Activated CD4-positive, alpha-beta T cell treated with anti-CD3 and anti-CD28 coated beads, Interleukin-2, amount 10 ng/mL, durations not matched to agents 24 days and 14 days (primary cell): Measurements from ENCODE around the gene ZNF433. TPM values are rescaled to one million over a fixed set of nuclear protein-coding genes. Genes with fewer than 3 reads are reported as not detected.
"Not testable (repeated sequence)": the region's sequence is repeated elsewhere in the genome, so short reads cannot be mapped to it uniquely, and the experiment has no call there.

Experiments
- DNase-seq: peaks from one replicate; pipeline ENCODE4 v3.0.0; 2022
- H3K27ac Mint-ChIP-seq: one replicate; pipeline ENCODE4 v1.8.0; 2022; ENCODE audit warnings: mild to moderate bottlenecking, mixed read lengths
- H3K27me3 Mint-ChIP-seq: one replicate; pipeline ENCODE4 v1.8.0; 2022; ENCODE audit warnings: mixed read lengths
- H3K36me3 Mint-ChIP-seq: one replicate; pipeline ENCODE4 v1.8.0; 2022; ENCODE audit warnings: low read depth, mild to moderate bottlenecking, mixed read lengths
- H3K4me1 Mint-ChIP-seq: one replicate; pipeline ENCODE4 v1.8.0; 2021; ENCODE audit warnings: mixed read lengths
- H3K4me3 Mint-ChIP-seq: one replicate; pipeline ENCODE4 v1.8.0; 2022; ENCODE audit warnings: mild to moderate bottlenecking, moderate library complexity, mixed read lengths
- H3K9me3 Mint-ChIP-seq: one replicate; pipeline ENCODE4 v1.8.0; 2021; ENCODE audit warnings: mixed read lengths
- intact Hi-C: fragments of 100-400 bp; cut with micrococcal nuclease; formaldehyde crosslinking; loops from one replicate; pipeline ENCODE4 v1.15.1; 2023
- total RNA-seq: library from RNA; stranded (reverse); gene quantifications from 2 replicates; pipeline ENCODE4 v1.2.3, GENCODE V29; 2022

The ZNF433 gene
- total RNA-seq, 1 donor from 2014 or later: 0.14 TPM

DNA sequence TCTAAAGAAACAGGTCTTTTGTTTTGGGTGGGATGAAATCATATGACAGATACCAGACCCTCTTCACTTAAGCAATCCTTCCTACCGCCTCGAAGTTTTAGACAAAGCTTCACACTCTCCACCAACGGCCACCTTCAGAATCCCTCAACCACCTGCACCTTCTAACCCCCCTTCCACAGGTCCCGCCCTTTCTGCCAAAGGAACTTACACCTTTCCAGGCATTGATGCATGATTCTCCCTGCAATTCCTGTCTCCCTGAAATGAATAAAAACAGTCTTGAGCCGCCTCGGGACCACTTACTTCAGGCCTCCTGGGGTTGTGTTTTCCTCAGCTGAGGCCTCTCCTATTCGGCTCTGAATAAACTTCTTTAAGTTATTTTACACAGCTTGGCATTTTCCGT lies 859 bp downstream of the ZNF433 start:
- no peak overlapping the region for H3K27ac Mint-ChIP-seq
- DNase-seq: no peak
- intact Hi-C loops: no loop called here
- H3K36me3 Mint-ChIP-seq: peaks cover 3% of the 10 kb centered on the region
- no peaks in the 10 kb centered on the region for H3K4me1 Mint-ChIP-seq
- no peak overlapping the region for H3K4me3 Mint-ChIP-seq
- H3K27me3 Mint-ChIP-seq: no peaks in the 10 kb centered on the region
- H3K9me3 Mint-ChIP-seq: peaks cover 18% of the 10 kb centered on the region

DNA sequence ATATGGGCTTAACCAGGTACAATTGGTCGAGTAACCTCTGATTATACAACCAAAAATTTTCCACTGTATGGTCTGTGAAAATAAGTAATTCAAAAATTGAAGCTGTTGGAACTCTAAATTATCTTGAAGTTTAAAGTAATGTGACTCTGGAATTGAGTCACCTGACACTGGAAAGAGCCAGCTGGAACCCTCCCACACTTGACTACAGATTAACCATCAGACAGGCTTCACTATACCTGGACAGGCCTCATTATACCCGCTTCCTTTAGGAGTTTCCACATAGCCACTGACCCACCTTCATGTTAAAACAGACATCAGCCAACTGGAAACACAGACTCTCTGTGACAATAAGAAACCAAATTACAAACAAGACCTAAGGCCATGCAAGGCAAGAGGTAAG lies 1.3 kb downstream of the ZNF433 start:
- H3K4me3 Mint-ChIP-seq: no peak overlapping the region
- intact Hi-C loops: no loop called here

DNA sequence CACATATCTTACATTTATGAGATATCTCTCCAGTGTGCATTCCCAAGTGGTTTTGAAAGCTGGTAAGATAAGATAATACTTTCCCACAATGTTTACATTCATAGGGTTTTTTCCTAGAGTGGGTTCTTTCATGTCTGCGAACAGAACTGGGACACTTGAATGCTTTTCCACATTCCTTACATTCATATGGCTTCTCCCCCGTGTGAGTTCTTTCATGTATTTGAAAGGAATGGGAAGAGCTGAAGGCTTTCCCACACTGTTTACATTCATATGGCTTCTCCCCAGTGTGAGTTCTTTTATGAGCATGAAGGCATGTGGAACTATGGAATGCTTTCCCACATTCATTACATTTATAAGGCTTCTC lies 19.7 kb downstream of the ZNF433 start:
- peaks cover 27% of the 10 kb centered on the region for H3K9me3 Mint-ChIP-seq
- intact Hi-C loops: no loop called here
- no peaks in the 10 kb centered on the region for H3K4me1 Mint-ChIP-seq
- H3K27me3 Mint-ChIP-seq: no peaks in the 10 kb centered on the region
- peaks cover 56% of the 10 kb centered on the region for H3K36me3 Mint-ChIP-seq
- no peak for DNase-seq
- H3K27ac Mint-ChIP-seq: no peak overlapping the region
- no peak overlapping the region for H3K4me3 Mint-ChIP-seq

More for the DNA sequence above, 1.3 kb downstream of the ZNF433 start:
- H3K27ac Mint-ChIP-seq: no peak overlapping the region
- H3K36me3 Mint-ChIP-seq: peaks cover 3% of the 10 kb centered on the region
- no peaks in the 10 kb centered on the region for H3K4me1 Mint-ChIP-seq
- peaks cover 18% of the 10 kb centered on the region for H3K9me3 Mint-ChIP-seq
- no peak for DNase-seq
- H3K27me3 Mint-ChIP-seq: no peaks in the 10 kb centered on the region

DNA sequence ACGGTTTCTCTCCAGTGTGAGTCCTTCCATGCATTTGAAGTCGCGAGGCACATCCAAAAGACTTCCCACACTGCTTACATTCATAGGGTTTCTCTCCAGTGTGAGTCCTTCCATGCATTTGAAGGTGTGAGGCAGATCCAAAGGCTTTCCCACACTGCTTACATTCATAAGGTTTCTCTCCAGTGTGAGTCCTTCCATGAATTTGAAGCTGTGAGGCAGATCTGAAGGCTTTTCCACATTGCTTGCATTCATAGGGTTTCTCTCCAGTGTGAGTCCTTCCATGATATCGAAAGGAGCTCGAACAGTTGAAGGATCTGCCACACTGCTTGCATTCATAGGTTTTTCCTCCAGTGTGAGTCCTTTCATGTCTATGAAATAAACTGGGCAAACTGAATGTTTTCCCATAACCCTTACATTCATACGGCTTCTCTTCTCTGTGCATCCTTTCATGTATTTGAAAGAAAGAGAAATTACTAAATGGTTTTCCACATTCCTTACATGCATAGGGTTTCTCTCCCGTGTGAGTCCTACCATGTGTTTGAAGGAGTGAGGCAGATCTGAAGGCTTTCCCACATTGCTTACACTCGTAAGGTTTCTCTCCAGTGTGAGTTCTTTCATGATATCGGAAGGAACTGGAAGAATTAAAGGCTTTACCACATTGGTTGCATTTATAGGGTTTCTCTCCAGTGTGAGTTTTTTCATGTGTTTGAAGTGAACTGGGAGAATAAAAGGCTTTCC lies 20.3 kb downstream of the ZNF433 start:
- H3K9me3 Mint-ChIP-seq: peaks cover 27% of the 10 kb centered on the region
- intact Hi-C loops: no loop called here
- no peak for DNase-seq
- H3K4me3 Mint-ChIP-seq: no peak overlapping the region
- no peaks in the 10 kb centered on the region for H3K27me3 Mint-ChIP-seq
- H3K36me3 Mint-ChIP-seq: peaks cover 61% of the 10 kb centered on the region
- no peaks in the 10 kb centered on the region for H3K4me1 Mint-ChIP-seq
- no peak overlapping the region for H3K27ac Mint-ChIP-seq

DNA sequence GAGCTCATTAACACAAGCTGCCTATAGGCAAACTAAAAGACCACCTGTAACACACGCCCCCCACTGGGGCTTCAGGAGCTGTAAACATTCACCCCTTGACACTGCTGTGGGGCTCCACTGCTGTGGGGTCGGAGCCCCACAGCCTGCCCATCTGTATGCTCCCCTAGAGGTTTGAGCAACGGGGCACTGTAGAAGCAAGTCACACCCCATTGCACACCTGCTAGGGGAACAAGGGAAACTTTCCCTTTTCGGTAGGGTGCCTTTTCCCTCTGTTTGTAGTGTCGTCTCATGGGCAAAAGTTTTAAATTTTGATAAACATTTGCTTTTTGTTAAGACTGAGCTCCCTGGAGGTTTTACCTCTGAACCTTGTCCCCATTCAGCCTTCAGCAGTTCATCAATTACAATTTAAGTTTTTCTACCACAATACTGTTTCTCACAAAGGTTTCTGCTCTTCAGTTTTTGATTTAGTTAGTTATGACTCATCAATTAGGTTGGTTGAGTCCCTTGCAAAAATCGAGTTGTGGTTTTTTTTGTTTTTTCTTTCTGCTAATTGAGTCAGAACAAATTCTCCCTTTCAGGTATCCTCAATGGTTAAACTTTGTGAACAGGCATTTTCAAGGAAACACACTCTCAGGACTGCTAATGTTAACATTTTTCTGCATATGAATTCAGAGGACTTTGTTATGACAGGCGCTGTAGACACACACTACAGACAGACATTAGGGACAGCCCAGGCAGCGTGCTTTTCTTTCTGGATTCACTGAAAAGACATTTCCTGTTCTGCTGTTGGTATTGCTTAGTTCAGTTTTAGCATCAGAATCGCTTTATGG lies 35.1 kb downstream of the ZNF433 start:
- Mint-ChIP-seq H3K4me1 (peaks cover 16% of the 10 kb centered on the region), H3K9me3 (peaks cover 9% of the 10 kb centered on the region), H3K27me3 (no peaks in the 10 kb centered on the region), H3K4me3 (peak overlapping the region; percentile 1), H3K27ac (peak overlapping the region; percentile 45), H3K36me3 (peaks cover 49% of the 10 kb centered on the region)
- intact Hi-C loops: no loop called here
- DNase-seq: no peak

DNA sequence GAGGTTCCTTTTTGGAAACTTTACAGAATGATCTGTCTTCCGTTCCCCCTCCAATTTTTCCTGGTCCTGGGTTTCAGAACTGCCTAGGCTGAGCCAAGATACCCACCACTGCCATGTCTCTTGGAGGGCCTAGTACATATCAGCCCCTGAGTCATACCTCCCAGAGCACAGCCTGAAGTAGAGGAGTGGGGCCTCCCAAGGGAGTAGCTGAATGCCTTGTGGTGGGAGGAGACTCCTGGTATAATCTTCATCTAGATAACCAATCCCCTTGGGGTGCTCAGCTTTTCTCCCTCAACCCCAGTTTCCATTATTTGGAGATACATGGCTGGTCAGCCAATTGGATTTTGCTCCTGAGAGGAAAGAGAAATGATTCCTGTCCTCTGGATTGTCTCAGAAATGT lies 40.3 kb downstream of the ZNF433 start:
- Mint-ChIP-seq H3K27me3 (no peaks in the 10 kb centered on the region), H3K4me3 (no peak overlapping the region), H3K36me3 (peaks cover 47% of the 10 kb centered on the region), H3K4me1 (peaks cover 16% of the 10 kb centered on the region), H3K9me3 (peaks cover 14% of the 10 kb centered on the region), H3K27ac (no peak overlapping the region)
- DNase-seq: no peak
- intact Hi-C loops: no loop called here

DNA sequence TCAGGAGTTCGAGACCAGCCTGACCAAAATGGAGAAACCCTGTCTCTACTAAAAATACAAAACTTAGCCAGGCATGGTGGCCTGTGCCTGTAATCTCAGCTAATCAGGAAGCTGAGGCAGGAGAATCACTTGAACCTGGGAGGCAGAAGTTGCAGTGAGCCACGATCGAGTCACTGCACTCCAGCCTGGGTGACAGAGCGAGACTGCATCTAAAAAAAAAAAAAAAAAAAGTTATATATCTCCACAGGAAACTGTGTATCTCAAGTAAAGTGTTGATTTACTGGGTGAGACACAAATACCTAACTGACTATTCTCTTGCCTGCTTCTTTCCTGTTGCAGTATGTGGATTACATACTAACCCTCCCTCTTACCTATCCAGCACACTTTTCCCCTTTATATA lies 43.6 kb downstream of the ZNF433 start:
- intact Hi-C loops, DNase-seq, H3K27me3 Mint-ChIP-seq: not testable (repeated sequence)

DNA sequence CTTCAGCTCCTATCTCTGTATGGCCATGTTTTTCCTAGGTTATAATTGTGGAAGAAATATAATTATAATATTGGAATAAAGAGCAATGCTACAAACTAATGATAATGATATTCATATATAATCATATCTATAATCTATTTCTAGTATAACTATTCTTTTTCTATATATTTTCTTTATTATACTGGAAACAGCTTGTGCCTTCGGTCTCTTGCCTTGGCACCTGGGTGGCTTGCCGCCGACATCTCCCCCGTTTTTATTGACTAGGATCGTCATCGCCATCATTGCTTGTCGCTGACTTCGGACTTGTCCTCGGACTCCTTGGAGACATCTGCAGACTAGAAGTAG lies 46.4 kb downstream of the ZNF433 start:
- no peak overlapping the region for H3K27ac Mint-ChIP-seq
- peaks cover 19% of the 10 kb centered on the region for H3K4me1 Mint-ChIP-seq
- H3K27me3 Mint-ChIP-seq: no peaks in the 10 kb centered on the region
- DNase-seq: no peak
- intact Hi-C loops: loop anchor here (2.0 to 5.0 kb wide), 2 partner anchors 108 to 177 kb away; partner anchors contain the start of gene ZNF440
- H3K36me3 Mint-ChIP-seq: peaks cover 23% of the 10 kb centered on the region
- peaks cover 5% of the 10 kb centered on the region for H3K9me3 Mint-ChIP-seq
- peak overlapping the region; percentile 99 for H3K4me3 Mint-ChIP-seq

More for the DNA sequence above, 43.6 kb downstream of the ZNF433 start:
- peaks cover 19% of the 10 kb centered on the region for H3K4me1 Mint-ChIP-seq
- not testable (repeated sequence) for H3K4me3 Mint-ChIP-seq, H3K9me3 Mint-ChIP-seq, H3K27ac Mint-ChIP-seq
- H3K36me3 Mint-ChIP-seq: peaks cover 32% of the 10 kb centered on the region

DNA sequence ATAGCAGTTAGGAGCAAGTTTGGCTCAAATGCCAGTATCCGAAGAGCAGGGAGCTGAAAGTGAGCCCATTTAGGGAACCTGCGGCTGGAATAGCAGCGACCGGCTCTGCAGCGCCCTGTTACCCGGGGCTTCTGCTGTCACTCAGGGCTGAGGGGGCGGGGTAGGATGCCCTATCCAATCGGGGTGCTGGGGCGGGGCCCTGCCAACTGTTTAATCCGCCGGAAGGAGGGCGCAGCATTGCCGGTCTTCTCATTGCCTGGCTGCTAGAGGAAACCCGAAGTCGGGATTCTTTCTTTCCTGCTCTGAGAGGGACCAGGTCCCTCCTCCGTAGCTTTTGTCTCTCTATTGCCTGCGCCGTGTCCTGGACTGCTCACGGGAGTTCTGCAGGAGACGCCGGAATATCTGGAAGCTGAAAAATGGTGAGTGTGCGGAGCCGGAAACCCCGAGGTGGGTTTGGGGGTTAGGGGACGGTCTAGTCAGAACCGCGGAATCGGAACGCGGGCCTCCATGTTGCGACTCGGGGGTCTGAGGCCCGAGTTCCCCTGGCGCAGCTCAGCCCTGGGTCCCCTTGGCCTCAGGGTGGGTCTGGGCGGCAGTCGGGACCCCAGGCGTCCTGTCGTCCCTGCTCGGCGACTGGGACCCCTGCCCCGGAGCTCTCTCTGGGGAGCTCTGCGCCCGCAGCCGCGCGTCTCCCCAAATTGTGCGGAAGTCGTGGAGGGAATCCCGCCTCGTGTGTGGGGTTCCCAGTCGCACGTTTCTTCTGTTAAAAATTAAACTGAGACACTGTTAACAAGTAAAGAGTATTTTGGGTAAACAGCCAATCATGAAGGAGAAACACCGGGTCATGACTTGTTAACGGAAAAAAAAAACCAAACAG lies 47.8 kb downstream of the ZNF433 start:
- peak; percentile 96 for DNase-seq
- H3K36me3 Mint-ChIP-seq: peaks cover 14% of the 10 kb centered on the region
- H3K27me3 Mint-ChIP-seq: no peaks in the 10 kb centered on the region
- peak overlapping the region; percentile 99 for H3K4me3 Mint-ChIP-seq
- peak overlapping the region; percentile 96 for H3K27ac Mint-ChIP-seq
- H3K4me1 Mint-ChIP-seq: peaks cover 19% of the 10 kb centered on the region
- intact Hi-C loops: loop anchor here (1.0 to 5.0 kb wide), 7 partner anchors 23 to 190 kb away; partner anchors contain the start of genes ZNF136, ZNF20, ZNF440 and ZNF700
- H3K9me3 Mint-ChIP-seq: no peaks in the 10 kb centered on the region

DNA sequence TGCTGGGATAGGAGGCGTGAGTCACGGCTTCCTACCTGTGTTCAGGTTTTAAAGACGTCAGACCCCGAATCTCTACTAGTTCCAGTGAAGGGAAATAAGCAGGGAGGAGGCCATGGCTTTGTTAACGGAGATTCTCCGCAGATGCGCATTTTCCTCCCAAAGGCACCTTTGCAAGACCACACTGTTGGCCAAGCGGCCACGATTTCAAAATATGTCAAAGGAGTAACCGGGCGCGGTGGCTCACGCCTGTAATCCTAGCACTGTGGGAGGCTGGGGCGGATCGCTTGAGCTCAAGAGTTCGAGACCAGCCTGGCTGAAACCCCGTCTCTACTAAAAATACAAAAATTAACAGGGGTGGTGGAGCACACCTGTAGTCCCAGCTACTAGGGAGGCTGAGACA lies 48.7 kb downstream of the ZNF433 start:
- peaks cover 16% of the 10 kb centered on the region for H3K4me1 Mint-ChIP-seq
- no peaks in the 10 kb centered on the region for H3K9me3 Mint-ChIP-seq
- DNase-seq: no peak
- intact Hi-C loops: loop anchor here (1.0 to 5.0 kb wide), 2 partner anchors 174 to 177 kb away; partner anchors contain the start of genes ZNF136 and ZNF440
- peaks cover 10% of the 10 kb centered on the region for H3K36me3 Mint-ChIP-seq
- H3K27ac Mint-ChIP-seq: no peak overlapping the region
- H3K27me3 Mint-ChIP-seq: no peaks in the 10 kb centered on the region
- H3K4me3 Mint-ChIP-seq: no peak overlapping the region

DNA sequence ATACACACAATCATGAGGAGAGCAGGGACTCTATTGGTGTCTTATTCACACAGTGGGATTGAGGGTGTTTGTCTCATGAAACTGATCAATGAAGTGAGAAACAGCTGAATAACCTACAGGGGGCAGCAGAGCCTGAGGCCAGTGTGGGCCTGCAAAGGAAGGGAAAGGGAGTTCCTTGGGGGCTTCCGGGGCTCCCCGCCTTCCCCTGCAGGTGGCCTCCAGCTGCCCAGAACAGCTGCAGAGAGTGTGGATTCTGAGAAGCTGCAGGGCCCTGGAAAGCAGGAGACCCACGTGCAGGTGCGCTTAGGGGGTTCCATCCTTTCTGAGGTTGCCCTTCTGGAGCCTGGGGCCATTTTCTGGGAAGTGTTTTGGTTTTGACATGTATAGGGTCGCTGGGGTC lies 50.5 kb downstream of the ZNF433 start:
- peaks cover 10% of the 10 kb centered on the region for H3K4me1 Mint-ChIP-seq
- H3K36me3 Mint-ChIP-seq: peaks cover 5% of the 10 kb centered on the region
- peaks cover 2% of the 10 kb centered on the region for H3K9me3 Mint-ChIP-seq
- no peak overlapping the region for H3K4me3 Mint-ChIP-seq
- no peak for DNase-seq
- H3K27me3 Mint-ChIP-seq: no peaks in the 10 kb centered on the region
- intact Hi-C loops: loop anchor here (5.0 kb wide), 1 partner anchor 173 kb away; the partner anchor contains the start of gene ZNF440
- H3K27ac Mint-ChIP-seq: no peak overlapping the region

DNA sequence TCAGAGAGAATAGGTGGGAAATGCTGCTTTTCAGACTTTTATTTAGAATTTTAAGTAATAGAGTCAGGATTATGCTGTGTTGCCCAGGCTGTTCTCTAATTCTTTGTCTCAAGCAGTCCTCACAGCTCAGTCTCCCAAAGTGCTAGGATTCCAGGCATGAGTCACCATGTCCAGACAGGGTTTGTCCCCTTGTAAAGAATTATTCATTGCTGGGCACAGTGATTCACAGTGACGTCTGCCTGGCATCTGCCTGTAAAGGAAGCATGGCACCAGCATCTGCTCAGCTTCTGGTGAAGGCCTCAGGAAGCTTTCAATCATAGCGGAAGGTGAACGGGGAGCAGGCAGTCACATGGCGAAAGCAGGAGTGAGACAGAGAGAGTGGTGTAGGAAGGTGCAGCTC lies 53.0 kb downstream of the ZNF433 start:
- H3K27me3 Mint-ChIP-seq: no peaks in the 10 kb centered on the region
- H3K9me3 Mint-ChIP-seq: peaks cover 20% of the 10 kb centered on the region
- DNase-seq: no peak
- H3K27ac Mint-ChIP-seq: no peak overlapping the region
- no peak overlapping the region for H3K4me3 Mint-ChIP-seq
- intact Hi-C loops: no loop called here
- H3K36me3 Mint-ChIP-seq: peaks cover 20% of the 10 kb centered on the region
- H3K4me1 Mint-ChIP-seq: peaks cover 2% of the 10 kb centered on the region

DNA sequence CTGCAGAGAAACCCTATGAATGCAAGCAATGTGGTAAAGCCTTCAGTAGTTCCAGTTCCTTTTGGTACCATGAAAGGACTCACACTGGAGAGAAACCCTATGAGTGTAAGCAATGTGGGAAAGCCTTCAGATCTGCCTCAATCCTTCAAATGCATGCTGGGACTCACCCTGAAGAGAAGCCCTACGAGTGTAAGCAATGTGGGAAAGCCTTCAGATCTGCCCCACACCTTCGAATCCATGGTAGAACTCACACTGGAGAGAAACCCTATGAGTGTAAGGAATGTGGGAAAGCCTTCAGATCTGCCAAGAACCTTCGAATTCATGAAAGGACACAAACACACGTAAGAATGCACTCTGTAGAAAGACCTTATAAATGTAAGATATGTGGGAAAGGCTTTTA lies 56.0 kb downstream of the ZNF433 start:
- H3K36me3 Mint-ChIP-seq: peaks cover 28% of the 10 kb centered on the region
- H3K4me1 Mint-ChIP-seq: no peaks in the 10 kb centered on the region
- peaks cover 27% of the 10 kb centered on the region for H3K9me3 Mint-ChIP-seq
- intact Hi-C loops: no loop called here
- no peak for DNase-seq
- H3K27me3 Mint-ChIP-seq: no peaks in the 10 kb centered on the region
- no peak overlapping the region for H3K27ac Mint-ChIP-seq
- no peak overlapping the region for H3K4me3 Mint-ChIP-seq
